HG03064 (cell line): ENCODE measurements around the gene MME.

Experiments used
- ATAC-seq: cut with Tn5 transposase; IDR thresholded peaks from one replicate; pipeline ENCODE4 v1.9.1; 2021; ENCODE audit warnings: low read depth; ENCODE audit not compliant: unreplicated experiment

The MME gene

GRCh38 chr3:155229086-155229485 is 149.0 kb downstream of the MME start:
- ATAC-seq: no peak

- ATAC-seq: no peak
Observed at GRCh38 chr3:155230382-155230781, 150.3 kb downstream of the MME start.

GRCh38 chr3:155231792-155232191 is 151.7 kb downstream of the MME start:
- no peak for ATAC-seq

- no peak for ATAC-seq
Observed at GRCh38 chr3:155232605-155233004, 152.5 kb downstream of the MME start.

GRCh38 chr3:155233213-155233612 is 153.1 kb downstream of the MME start:
- ATAC-seq: no peak
